Central memory CD4-positive, alpha-beta T cell (primary cell): Measurements from ENCODE around the gene SF3B3.
"Not testable (repeated sequence)": the region's sequence is repeated elsewhere in the genome, so short reads cannot be mapped to it uniquely, and the experiment has no call there.

Experiments used
- DNase-seq: peaks from one replicate; pipeline ENCODE4 v3.0.0; 2022

SF3B3 gene

GRCh38 chr16:70569752-70570151 is 46.1 kb downstream of the SF3B3 start:
- no peak for DNase-seq

- DNase-seq = no peak
These were observed 47.5 kb downstream of the SF3B3 start for GRCh38 chr16:70570967-70571570.

GRCh38 chr16:70571623-70572022 is 48.0 kb downstream of the SF3B3 start:
- no peak for DNase-seq

GRCh38 chr16:70572050-70572925 is 48.7 kb downstream of the SF3B3 start:
- DNase-seq = no peak

GRCh38 chr16:70572926-70573270 is 49.3 kb downstream of the SF3B3 start:
- no peak for DNase-seq

- no peak for DNase-seq
These were observed 50.0 kb downstream of the SF3B3 start for GRCh38 chr16:70573451-70574121.

- no peak for DNase-seq
These were observed 51.1 kb downstream of the SF3B3 start for GRCh38 chr16:70574595-70575271.

- no peak for DNase-seq
These were observed 51.8 kb downstream of the SF3B3 start for GRCh38 chr16:70575376-70575775.

- no peak for DNase-seq
These were observed 53.0 kb downstream of the SF3B3 start for GRCh38 chr16:70576431-70577255.

GRCh38 chr16:70577256-70577698 is 53.7 kb downstream of the SF3B3 start:
- DNase-seq = no peak

- DNase-seq = no peak
These were observed 54.4 kb downstream of the SF3B3 start for GRCh38 chr16:70578035-70578434.

- DNase-seq = no peak
These were observed 55.6 kb downstream of the SF3B3 start for GRCh38 chr16:70579248-70579647.

GRCh38 chr16:70579648-70580630 is 56.3 kb downstream of the SF3B3 start:
- no peak for DNase-seq

GRCh38 chr16:70582280-70582978 is 58.8 kb downstream of the SF3B3 start:
- DNase-seq = no peak

GRCh38 chr16:70586731-70587130 is 63.1 kb downstream of the SF3B3 start:
- DNase-seq = no peak

GRCh38 chr16:70588565-70588964 is 64.9 kb downstream of the SF3B3 start:
- no peak for DNase-seq

GRCh38 chr16:70589416-70589815 is 65.8 kb downstream of the SF3B3 start:
- not testable (repeated sequence) for DNase-seq

GRCh38 chr16:70589998-70590471 is 66.4 kb downstream of the SF3B3 start:
- no peak for DNase-seq

GRCh38 chr16:70590722-70591415 is 67.3 kb downstream of the SF3B3 start:
- no peak for DNase-seq

- DNase-seq = no peak
These were observed 68.0 kb downstream of the SF3B3 start for GRCh38 chr16:70591615-70592014.
